HG02610 (cell line): ENCODE data around the gene BICDL1.

ENCODE experiments used
- ATAC-seq: cut with Tn5 transposase; IDR thresholded peaks from one replicate; pipeline ENCODE4 v1.9.1; 2021; ENCODE audit warnings: mild to moderate bottlenecking, moderate library complexity; ENCODE audit not compliant: unreplicated experiment

The BICDL1 gene

DNA sequence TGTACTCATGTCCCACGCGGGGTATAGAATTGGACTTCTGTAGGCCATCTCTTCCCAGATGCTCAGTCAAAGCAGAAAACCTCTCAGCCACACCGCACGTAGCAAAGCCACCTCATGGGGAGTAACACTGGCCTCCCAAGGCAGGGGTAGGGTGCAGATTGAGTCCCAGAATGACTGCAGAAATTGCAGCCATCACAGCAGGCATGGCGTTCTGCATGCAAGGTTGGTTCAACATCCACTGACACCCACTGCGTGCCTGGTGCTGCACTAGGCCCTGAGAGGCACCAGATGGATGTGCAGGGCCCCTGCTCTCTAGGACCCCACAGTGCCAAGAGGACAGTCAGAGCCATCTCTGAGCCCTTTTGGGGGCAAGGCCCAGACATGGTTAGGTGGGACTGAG lies 87.6 kb downstream of the BICDL1 start:
- no peak for ATAC-seq

DNA sequence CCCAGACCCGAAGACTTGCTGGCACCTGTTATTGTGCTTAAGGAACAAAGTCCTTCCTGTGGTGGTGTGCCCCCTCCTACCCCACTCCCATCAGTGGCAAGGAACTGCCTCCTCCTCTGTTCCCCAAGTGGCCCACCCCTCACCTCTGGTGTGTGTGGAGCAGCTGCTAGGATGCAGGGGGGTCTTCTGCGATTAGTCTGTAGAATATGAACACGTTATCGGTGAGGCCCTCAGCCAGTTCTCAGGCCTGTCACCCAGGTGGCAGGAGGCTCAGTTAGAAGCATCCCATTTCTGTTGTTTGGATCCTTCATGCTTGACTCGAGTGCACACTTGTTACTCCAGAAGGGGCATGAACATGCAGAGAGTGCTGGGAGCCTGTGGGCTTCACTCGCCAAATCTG lies 88.2 kb downstream of the BICDL1 start:
- ATAC-seq: no peak

DNA sequence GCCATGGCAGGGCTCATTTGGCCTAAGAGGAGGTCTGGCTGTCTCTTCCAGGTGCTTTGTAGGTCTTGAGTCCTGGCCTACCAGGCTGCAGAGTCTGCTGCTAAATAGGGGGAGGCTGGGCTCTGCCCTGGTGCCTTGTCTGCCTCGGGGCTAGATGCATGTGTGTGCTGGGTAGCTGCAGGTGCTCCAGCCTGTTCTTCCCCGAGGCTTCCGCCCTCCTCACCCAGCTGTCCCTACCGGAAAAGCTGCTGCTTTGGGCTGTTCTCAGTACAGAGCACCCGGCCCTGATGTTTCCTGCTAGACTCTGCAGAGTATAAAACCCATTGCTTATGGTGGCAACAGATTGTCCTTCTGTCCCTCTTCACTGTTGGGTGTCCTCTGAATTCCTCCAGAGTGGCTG lies 89.8 kb downstream of the BICDL1 start:
- ATAC-seq: no peak

DNA sequence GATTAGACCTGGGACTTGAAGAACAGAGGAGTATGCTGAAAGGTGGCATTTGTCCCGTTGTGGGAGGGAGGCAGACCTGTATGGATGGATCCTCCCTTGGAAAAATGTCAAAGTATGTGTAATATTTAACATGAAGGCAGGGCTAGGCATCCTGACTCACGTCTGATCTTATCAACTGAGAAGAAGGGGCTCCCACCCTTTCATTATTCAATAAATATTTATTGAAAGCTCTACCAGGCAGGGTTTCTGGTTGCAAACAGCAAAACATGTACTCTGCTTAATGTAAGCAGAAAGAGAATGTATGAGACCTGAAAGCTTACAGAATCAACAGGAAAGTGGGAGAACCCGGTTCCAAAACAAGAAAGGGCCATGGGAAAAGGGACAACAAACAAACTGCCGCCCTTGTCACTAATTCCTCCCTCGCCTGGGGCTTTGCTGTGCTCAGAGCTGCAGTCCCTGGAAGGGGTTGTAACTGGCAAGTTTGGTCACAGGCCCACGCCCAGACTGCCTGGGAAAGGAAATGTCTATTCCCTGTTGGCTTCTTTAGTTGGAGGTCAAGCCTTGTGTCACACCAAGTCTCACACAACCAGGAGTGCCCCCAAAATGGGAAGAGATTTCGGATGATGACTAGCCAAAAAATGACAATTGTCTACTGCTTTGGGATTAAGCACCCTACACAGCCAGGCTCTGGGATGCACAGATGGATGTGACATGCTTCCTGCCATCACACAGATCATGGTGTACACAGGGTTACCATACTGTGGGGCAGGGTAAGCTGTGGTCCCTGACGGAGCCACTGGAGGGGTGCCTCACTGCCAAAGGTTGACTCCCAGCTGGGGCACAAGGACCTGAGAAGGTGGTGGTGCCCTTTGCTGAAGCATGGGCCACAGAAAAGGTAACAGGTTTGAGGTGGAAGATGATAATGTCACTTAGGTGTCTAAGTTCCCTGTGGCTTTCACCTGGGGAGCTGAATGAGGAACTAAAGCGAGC lies 90.7 kb downstream of the BICDL1 start:
- ATAC-seq: no peak

DNA sequence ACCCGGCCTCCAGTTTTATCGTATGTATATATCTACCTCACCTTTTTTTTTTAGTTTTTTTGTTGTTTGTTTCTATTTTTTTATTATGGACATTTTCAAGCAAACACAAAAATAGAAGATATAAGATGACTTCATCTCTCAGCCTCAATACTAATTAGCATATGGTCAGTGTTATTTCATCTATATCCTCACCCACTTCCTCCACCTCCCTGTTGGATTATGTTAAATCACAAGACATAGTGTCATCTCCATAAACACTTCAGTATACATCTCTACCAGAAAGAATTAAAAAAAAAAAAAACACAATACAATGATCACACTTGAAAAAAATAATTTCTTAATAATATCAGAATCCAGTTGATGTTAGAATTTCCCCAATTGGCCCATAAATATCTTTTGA lies 92.6 kb downstream of the BICDL1 start:
- ATAC-seq: no peak

DNA sequence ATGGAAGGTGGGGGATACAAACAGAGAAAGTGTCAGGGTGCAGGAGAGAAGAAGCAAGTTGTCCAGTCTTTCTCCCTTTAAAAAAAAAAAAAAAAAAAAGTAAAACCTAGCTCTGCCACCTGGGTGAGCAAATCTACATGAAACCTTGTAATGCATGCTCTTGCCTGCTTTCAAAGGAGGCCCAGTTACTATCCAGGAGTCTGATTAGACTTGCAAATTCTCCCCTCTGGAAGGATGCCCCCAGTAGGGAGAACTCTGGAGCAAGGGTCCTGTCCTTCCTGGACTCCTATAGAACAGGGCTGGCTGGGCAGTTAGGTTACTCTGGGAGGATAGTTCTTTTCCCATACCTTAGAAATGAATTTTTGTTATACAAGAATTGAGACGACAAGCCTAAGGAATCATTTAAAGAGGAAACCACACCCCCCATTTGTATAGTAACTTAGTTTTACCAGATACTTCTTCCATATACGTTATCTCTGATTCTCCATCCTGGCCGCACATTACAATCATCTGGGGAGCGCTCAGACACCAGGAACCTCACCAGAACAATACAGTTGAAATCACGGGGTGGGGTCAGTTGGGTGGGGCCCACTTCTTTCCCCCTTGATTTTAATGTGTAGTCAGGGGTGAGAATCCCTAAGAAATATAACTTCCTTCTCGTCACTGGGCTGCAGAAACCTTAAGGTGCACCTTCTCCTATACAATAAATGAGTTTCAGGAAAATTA lies 97.0 kb downstream of the BICDL1 start:
- no peak for ATAC-seq

DNA sequence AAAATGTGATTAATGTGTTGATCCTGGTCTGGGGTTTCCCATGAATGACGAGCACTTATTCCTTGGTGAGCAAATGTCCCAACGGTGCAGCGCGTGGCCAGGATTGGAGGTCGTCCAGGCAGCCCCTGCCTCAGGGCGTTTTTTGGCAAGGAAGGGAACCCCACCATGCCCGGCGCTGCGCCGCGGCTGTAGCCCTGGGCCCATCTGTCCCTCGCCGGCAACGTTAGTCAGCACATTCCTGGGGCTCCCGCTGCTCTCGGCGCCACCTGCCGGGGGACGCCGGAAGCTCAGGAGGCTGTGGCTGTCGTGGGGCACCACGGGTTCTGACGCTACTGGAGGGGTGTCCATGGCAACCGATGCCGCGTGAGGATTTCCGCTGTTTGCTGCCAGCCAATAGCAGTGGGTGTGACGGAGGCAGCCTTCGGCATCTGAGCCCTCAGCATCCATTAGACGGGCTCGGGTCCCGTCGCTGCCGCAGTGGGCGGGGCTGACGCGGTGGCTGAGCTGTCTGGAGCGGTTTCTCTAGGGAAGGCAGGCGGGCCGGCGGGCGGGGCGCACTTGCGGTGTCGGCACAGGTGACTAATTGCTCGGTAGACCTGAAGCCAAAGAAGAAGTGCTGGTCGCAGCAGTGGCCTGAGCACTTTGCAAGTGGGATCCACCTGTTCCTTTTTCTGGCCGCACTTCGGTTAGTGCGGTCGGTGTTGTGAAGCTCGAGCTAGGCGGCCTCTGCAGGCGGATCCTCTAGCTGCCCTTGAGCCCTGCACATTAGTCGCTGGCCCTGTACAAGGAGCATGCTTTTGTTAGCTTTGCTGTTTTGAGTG lies 98.0 kb downstream of the BICDL1 start:
- ATAC-seq: peak; percentile 96

DNA sequence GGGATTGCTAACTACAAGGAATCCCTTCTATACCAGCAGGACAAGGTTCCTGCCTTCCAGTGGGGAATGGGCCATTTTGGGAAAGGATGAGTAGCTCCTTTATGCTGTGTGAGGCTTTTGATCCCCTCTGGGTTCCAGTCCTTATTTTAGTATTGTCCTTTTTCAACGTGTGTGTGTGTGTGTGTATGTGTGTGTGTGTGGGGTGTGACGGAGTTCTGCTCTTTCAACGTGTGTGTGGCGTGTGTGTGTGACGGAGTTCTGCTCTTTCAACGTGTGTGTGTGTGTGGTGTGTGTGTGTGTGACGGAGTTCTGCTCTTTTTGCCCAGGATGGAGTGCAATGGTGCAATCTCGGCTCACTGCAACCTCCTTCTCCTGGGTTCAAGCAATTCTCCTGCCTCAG lies 100.1 kb downstream of the BICDL1 start:
- ATAC-seq: no peak

DNA sequence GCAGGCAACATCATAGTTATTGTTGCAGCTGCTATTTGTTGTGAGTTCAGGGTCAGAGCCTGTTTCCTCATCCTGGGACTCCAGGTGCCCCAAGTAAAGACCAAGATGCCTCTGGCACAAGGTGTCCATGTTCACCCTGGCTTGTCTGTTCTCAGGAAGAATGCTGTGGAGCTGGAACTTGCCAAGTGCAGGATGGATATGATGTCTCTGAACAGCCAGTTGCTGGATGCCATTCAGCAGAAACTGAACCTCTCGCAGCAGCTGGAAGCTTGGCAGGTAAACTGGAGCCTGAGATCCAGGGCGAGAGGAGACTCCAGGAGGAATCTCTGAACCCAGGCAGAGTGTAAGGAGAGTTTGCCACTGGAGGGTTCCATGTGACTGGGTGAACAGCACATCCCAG lies 100.8 kb downstream of the BICDL1 start:
- ATAC-seq: no peak

DNA sequence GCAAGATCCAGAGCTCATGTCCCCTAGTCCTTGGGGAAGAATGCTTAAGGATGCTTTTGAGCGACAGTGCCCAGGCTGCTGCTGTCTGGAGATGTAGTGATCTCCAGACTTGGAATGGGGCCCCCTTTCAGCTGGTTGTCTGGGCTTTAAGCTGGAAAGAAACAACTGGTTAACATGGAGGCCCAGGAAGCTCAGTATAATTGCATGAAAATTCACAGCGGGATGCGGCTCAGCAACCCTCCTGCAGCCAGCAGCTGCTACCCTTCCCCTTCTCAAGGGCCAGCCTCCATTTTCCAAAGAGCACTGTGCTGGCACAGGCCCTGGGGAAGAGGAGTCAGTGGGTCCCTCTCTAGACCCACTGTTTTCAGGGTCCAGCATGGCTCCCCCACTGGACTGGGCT lies 101.2 kb downstream of the BICDL1 start:
- ATAC-seq: no peak

DNA sequence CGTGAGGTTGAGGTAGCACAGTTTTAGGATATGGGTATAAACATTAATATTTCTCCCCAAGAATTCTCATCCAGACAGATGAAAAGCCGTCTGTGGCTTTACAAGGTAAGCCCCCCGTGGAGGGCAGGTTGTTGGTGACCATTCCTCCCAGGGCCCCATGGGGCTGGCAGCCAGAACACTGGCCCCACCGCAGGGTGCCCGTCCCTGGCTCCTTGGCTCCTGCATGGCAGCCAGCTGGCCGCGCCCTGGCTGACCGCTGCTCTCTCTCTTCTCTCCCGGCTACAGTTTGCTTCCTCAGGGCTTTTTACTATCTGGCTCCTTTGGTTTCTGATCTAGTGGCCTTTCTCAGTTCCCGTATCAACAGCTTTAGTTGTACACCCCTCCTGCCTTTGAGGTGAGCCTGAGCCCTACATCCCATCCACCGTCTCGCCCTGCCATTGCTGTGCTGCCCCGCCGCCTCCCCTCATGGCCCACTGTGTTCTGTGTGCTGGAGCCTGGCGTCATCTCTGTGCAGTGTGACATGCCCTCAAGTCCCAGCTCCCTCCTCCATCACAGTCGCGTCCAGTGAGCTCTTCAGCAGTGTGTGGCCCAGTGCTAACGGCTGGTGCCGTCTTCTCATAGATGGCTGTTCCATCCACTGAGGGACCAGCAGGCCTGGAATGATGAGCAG lies 101.7 kb downstream of the BICDL1 start:
- ATAC-seq: no peak

DNA sequence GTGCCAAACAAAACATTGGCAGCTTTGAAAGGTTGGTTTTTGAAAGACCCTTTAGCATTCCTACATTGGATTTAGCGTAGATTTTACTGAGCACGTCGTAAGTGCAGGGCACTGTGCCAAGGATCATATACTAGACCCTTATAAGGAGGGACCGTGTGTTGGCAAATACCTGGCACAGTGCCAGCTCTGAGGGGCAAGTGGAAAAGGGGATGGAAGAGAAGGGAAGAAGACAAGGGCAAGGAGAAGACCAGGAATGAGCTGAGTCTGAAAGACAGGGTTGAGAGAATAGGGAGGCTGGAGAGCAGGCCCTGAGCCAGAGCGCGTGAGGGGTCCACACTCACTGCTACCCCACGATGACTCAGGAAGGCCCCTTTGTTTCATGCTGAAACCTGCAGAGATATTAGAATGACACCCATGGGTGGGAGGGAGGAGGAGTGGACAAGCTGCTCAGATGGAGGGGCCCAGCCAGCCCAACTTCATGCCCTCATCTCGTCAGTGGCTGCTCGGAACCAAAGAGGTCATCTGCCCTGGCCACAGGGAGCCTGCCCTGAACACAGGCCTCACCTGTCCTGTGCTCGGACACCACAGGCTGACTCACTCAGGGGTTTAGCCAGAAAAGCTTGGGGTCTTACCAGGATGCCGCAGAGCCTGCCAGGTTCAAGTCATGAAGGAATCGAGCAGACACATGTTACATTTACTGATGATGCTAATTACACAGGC lies 102.5 kb downstream of the BICDL1 start:
- no peak for ATAC-seq

DNA sequence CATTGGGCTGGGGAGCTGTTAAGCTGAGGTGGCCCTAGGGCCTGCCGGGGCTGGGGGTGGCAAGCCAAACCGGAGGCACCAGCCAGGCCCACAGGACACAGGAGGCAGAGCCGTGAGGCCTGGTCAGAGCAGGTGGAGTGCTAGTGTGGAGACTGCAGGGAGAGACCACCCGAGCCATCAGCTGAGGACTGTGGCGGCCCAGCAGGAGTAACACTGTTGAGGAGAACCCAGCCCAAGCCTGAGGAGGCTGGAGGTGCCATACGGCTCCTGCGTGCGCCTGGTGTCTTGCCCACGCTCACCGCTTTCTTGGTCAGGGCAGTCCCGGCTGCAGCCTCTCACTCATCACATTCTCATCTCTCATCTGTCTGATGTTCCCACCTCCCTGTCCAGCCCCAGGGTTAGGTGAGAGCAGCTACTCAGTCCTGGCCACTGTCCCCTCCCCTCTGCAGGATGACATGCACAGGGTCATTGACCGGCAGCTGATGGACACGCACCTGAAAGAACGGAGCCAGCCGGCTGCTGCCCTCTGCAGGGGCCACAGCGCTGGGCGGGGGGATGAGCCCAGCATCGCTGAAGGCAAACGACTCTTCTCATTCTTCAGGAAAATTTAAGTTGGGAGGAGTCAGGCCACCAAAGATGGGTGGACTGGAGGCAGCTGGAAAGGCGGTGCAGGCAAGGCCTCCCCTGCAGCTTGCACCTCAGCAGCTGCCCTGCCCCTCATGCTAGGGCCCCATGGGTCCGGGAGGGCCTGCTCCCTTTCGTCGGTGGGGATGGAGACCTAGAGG lies 103.7 kb downstream of the BICDL1 start:
- no peak for ATAC-seq

DNA sequence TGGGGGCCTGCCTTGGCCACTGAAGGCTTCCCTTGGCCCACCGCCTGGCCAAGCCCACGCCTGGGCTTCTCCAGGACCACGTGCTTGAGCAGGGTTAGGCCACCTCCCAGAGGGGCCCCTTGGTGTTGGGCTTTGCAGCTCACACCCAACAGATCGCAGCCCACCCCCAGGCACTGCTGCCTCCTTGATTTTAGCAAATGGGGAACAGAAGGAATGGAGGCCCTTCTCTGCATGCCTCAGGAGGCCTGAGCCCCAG lies 104.2 kb downstream of the BICDL1 start:
- no peak for ATAC-seq

DNA sequence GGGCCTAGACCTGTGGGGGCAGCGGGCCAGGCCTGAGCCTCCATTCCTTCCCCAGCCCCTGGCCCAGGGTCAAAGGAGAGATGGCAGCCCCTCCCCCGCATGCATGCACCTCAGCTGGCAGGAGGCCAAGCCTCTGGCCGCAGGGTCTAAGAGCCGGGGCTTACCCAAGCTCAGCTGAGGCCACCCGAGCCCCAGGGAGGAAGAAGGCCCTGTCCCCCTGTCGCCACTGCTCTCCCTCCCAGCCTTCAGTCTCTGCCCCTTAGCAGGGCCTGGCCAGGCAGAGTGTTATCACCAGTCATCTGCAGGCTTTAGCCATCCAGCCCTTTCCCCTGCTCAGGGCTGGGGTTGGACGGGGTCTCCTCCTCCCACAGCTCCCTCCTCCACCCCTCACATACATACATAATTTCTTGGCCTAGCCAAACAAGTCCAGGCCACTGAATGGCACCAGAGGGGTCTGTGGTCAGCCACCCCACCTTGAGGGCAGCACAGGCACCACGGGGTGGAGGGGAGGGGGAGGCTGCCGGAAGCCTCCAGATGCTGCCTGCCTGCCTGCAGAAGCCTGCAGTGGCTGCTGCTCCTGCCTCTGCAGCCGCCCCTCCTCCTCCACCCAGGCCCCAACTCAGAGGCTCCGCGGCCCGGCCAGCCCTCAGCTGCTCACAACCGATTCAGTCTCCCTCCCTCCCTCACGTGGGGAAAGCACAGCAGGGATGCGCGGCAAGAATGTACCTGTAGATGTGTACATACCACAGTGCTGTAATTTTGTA lies 104.7 kb downstream of the BICDL1 start:
- no peak for ATAC-seq

DNA sequence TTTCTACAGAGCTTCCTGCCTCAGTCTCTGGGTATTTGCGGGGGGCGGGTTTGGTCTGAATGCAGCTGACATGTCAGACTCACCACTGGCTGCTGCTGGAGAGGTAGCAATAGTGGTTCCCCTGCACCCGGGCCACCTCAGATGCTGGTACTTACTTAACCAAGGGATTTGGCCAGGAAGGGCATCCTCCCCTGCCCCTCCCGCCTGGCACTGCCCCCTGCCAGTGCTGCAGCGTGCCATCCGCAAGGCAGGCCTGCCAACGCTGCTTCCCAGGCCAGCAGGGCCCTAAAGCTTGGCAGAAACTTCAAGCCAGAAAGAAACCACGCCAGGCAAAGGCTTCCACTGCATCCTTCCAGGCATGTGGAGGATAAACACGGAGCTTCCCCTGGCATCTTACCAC lies 105.4 kb downstream of the BICDL1 start:
- ATAC-seq: no peak

DNA sequence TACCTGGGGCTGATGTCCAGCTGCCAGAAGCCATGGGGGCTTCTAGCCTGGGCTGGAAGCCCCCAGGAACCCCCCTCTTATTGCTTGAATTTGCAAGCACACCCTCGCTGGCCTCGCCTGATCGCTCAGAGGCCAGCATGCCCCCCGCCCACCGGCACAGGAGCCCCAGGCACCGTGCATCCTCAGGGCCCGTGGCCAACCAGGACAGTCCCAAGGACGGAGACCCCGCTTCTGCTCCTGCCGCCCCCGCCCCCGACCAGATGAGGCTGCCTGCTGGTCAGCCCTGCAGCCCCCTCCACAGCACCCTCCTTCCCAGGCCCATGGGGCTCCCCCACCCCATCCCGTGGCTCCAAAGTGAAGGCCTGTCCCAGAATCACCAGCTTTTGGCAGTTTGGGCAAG lies 106.3 kb downstream of the BICDL1 start:
- ATAC-seq: no peak

DNA sequence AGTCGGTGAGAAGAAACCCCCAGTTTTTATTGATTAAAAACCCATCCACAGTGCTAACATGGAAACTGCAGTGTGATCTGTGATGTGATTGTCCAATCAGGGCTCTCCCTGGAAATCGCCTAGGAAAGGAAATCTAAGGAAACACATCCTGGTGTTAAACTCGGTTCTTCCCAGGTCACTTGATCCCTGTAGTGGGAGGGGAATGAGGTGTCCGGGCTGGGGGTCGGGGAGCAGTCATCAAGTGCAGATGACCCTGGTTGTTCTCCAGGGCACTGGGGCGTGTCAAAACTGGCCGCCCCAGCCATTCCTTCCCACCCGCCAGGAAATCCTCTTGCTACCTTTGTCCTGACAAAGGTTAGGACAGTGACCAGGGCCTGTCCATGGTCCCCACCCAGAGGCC lies 106.7 kb downstream of the BICDL1 start:
- ATAC-seq: no peak

DNA sequence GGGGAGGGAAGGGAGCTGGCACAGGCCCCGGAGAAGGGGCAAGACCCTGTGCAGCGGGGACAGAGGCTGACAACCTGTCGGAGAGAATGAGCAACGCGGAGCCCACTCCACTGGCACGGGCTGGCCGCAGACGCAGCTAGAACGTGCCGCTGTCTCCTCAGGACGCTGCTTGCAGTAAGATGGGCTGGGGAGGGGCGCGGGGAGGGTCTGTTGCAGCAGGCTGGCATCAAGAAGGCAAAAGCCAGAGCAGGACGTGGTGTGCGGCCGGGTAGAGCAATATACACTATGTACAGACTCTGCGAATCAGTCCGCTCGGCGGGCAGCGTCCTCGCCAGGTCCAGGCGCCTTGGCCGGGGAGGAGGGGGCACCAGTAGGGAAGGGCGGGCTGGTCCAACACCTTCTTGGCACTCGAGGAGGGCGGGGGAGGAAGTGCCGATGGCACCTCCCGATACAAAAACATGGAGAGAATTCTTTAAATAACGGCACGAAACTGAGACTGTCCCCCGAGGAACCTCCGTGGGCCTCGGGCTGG lies 107.7 kb downstream of the BICDL1 start:
- no peak for ATAC-seq
